ENCODE results near the gene APBA1.

GRCh38 chr9:69637193-69637816 lies 34.9 kb downstream of the APBA1 start:
- no peak for TF ChIP-seq CTCF (IDR thresholded peaks at IDR 0.05)
- TF ChIP-seq POLR2A (IDR thresholded peaks at IDR 0.05), result no peak
